PC-9 (cell line): ENCODE results near the gene LRRC4C. TPM values are rescaled to one million over a fixed set of nuclear protein-coding genes. Genes with fewer than 3 reads are reported as not detected.

Experiments used
- BruUV-seq: library from RNA; stranded (reverse); fragments of 400-500 nt; replicated peaks from 2 replicates; lab custom pipeline; 2021; lab: Mats Ljungman, UMichigan
- CTCF ChIA-PET: fragments of 300-600 bp; sonication (Branson Sonifier 250); formaldehyde crosslinking; loops from one replicate; lab custom pipeline; 2022; ENCODE audit warnings: antibody characterized with exemption; lab: Charles Lee
- POLR2A ChIA-PET: fragments of 300-600 bp; sonication (Branson Sonifier 250); formaldehyde crosslinking; loops from one replicate; lab custom pipeline; 2022; ENCODE audit warnings: antibody characterized with exemption; ENCODE audit not compliant: unreplicated experiment; lab: Charles Lee
- DNase-seq, 2 experiments: peaks; one replicate each; pipeline versions ENCODE4 v3.0.0 to v3.0.0-alpha.2; 2015 to 2022; ENCODE audit warnings: mixed read lengths in 1 of 2
- H2AFZ ChIP-seq: fragments of 200-600 bp; sonication (generic); 2 replicates; pipeline ENCODE4 v1.8.1; 2017; ENCODE audit warnings: antibody characterized with exemption
- H3F3A ChIP-seq: fragments of 200-600 bp; sonication (generic); 2 replicates; pipeline ENCODE4 v1.8.1; 2017; ENCODE audit warnings: antibody characterized with exemption, mild to moderate bottlenecking, low read depth; ENCODE audit not compliant: insufficient read depth
- H3K27ac ChIP-seq: fragments of 200-600 bp; sonication (generic); 2 replicates; pipeline ENCODE4 v1.6.1; 2016; ENCODE audit warnings: mixed run types
- H3K27me3 ChIP-seq: fragments of 200-600 bp; sonication (generic); 2 replicates; pipeline ENCODE4 v1.6.1; 2016; ENCODE audit warnings: low read depth, mixed run types; ENCODE audit not compliant: insufficient read depth
- H3K36me3 ChIP-seq: fragments of 200-600 bp; sonication (generic); 2 replicates; pipeline ENCODE4 v1.6.1; 2016; ENCODE audit warnings: low read depth, mixed run types
- H3K4me1 ChIP-seq: fragments of 200-600 bp; sonication (generic); replicated peaks from 2 replicates; pipeline ENCODE4 v1.6.1; 2016; ENCODE audit warnings: mixed run types; ENCODE audit not compliant: insufficient read depth
- H3K4me2 ChIP-seq: fragments of 200-600 bp; sonication (generic); 2 replicates; pipeline ENCODE4 v1.6.1; 2017; ENCODE audit warnings: mixed run types
- H3K4me3 ChIP-seq: fragments of 200-600 bp; sonication (generic); 2 replicates; pipeline ENCODE4 v1.6.1; 2016; ENCODE audit warnings: mixed run types
- H3K79me2 ChIP-seq: fragments of 200-600 bp; sonication (generic); 2 replicates; pipeline ENCODE4 v1.6.1; 2017; ENCODE audit warnings: low read depth, mixed run types
- H3K9me2 ChIP-seq: fragments of 200-600 bp; sonication (generic); 2 replicates; pipeline ENCODE4 v1.8.1; 2017; ENCODE audit warnings: mild to moderate bottlenecking; ENCODE audit not compliant: insufficient read depth
- H3K9me3 ChIP-seq: fragments of 200-600 bp; sonication (generic); 2 replicates; pipeline ENCODE4 v1.8.1; 2016; ENCODE audit warnings: low read depth; ENCODE audit not compliant: insufficient read depth
- H4K20me1 ChIP-seq: fragments of 200-600 bp; sonication (generic); 2 replicates; pipeline ENCODE4 v1.8.1; 2017; ENCODE audit not compliant: insufficient read depth
- CTCF ChIP-seq: fragments of 200-600 bp; sonication (generic); conservative IDR thresholded peaks from 2 replicates; pipeline ENCODE4 v1.6.1; 2017; ENCODE audit warnings: mixed run types, antibody characterized with exemption, mild to moderate bottlenecking, moderate library complexity
- EZH2 ChIP-seq: fragments of 200-600 bp; sonication (generic); IDR thresholded peaks from 2 replicates; pipeline ENCODE4 v1.8.0; 2017; ENCODE audit warnings: antibody characterized with exemption, low read depth
- intact Hi-C: fragments of 100-400 bp; cut with micrococcal nuclease; formaldehyde crosslinking; loops from one replicate; pipeline ENCODE4 v1.10.0; 2022; ENCODE audit not compliant: unreplicated experiment
- total RNA-seq: library from RNA; stranded (reverse); gene quantifications from 2 replicates; pipeline ENCODE4 v1.2.3, GENCODE V29; 2021

LRRC4C gene
- total RNA-seq, 1 experiment from 2014 or later, result not detected

GRCh38 chr11:41351825-41352224 is 107.6 kb downstream of the LRRC4C start:
- POLR2A ChIA-PET, result no interaction called here

GRCh38 chr11:41346042-41346441 is 113.4 kb downstream of the LRRC4C start:
- ChIA-PET POLR2A (no interaction called here), CTCF (no interaction called here)
- intact Hi-C loops, result no loop called here
- Histone ChIP-seq H4K20me1 (0 out of 2 replicates have a peak, but pooled peaks cover 4% of the 10 kb centered on the region), H3K4me3 (no peak overlapping the region), H3K9me2 (0 out of 2 replicates have a peak, but pooled peaks cover 5% of the 10 kb centered on the region), H3K9me3 (no peaks in the 10 kb centered on the region), H3K4me2 (no peak overlapping the region), H3K79me2 (no peaks in the 10 kb centered on the region), H3K36me3 (no peaks in the 10 kb centered on the region), H2AFZ (no peak overlapping the region), H3K27ac (no peak overlapping the region), H3F3A (no peaks in the 10 kb centered on the region), H3K27me3 (no peaks in the 10 kb centered on the region), H3K4me1 (no peaks in the 10 kb centered on the region)
- no TSS peak for BruUV-seq
- no peak for TF ChIP-seq EZH2
- TF ChIP-seq CTCF, result no peak
- DNase-seq, result no peak

More at GRCh38 chr11:41351825-41352224, 107.6 kb downstream of the LRRC4C start:
- no peak for DNase-seq
- Histone ChIP-seq H3K9me3 (no peaks in the 10 kb centered on the region), H3K27me3 (no peaks in the 10 kb centered on the region), H3K4me3 (no peak overlapping the region), H3K36me3 (no peaks in the 10 kb centered on the region), H3K27ac (no peak overlapping the region), H3K9me2 (no peaks in the 10 kb centered on the region), H3K4me2 (no peak overlapping the region), H3K79me2 (no peaks in the 10 kb centered on the region), H3K4me1 (no peaks in the 10 kb centered on the region), H3F3A (no peaks in the 10 kb centered on the region), H4K20me1 (no peaks in the 10 kb centered on the region), H2AFZ (no peak overlapping the region)
- TF ChIP-seq CTCF (no peak), EZH2 (no peak)
- intact Hi-C loops, result no loop called here
- CTCF ChIA-PET, result no interaction called here
- no TSS peak for BruUV-seq

GRCh38 chr11:41334007-41334933 is 125.2 kb downstream of the LRRC4C start:
- ChIA-PET POLR2A (no interaction called here), CTCF (no interaction called here)
- Histone ChIP-seq H3K9me2 (no peaks in the 10 kb centered on the region), H3K9me3 (no peaks in the 10 kb centered on the region), H3K4me3 (no peak overlapping the region), H3K27ac (no peak overlapping the region), H3K4me1 (no peaks in the 10 kb centered on the region), H4K20me1 (no peaks in the 10 kb centered on the region), H2AFZ (no peak overlapping the region), H3K27me3 (no peaks in the 10 kb centered on the region), H3K36me3 (no peaks in the 10 kb centered on the region), H3F3A (no peaks in the 10 kb centered on the region), H3K4me2 (no peak overlapping the region), H3K79me2 (no peaks in the 10 kb centered on the region)
- TF ChIP-seq CTCF (no peak), EZH2 (no peak)
- no peak for DNase-seq
- intact Hi-C loops, result no loop called here
- no TSS peak for BruUV-seq
